Anterior cingulate cortex (tissue), 58 donors: Measurements from ENCODE around the gene FAM47E.
"Not testable (repeated sequence)": the region's sequence is repeated elsewhere in the genome, so short reads cannot be mapped to it uniquely, and the experiment has no call there.

Experiments
- DNase-seq, 58 donors: peaks; one replicate each; lab custom pipeline; 2025; lab: John Stamatoyannopoulos, UW

FAM47E gene

GRCh38 chr4:76260571-76260970 is 9.1 kb downstream of the FAM47E start:
- no peak for DNase-seq

- no peak for DNase-seq
Measured at GRCh38 chr4:76265631-76266218, 14.2 kb downstream of the FAM47E start.

- DNase-seq, result no peak
Measured at GRCh38 chr4:76266627-76267026, 15.1 kb downstream of the FAM47E start.

GRCh38 chr4:76267811-76268210 is 16.3 kb downstream of the FAM47E start:
- no peak for DNase-seq

- DNase-seq, result no peak
Measured at GRCh38 chr4:76270244-76271175, 19.0 kb downstream of the FAM47E start.

- no peak for DNase-seq
Measured at GRCh38 chr4:76271248-76271647, 19.7 kb downstream of the FAM47E start.

GRCh38 chr4:76272073-76272472 is 20.6 kb downstream of the FAM47E start:
- no peak for DNase-seq

DNA sequence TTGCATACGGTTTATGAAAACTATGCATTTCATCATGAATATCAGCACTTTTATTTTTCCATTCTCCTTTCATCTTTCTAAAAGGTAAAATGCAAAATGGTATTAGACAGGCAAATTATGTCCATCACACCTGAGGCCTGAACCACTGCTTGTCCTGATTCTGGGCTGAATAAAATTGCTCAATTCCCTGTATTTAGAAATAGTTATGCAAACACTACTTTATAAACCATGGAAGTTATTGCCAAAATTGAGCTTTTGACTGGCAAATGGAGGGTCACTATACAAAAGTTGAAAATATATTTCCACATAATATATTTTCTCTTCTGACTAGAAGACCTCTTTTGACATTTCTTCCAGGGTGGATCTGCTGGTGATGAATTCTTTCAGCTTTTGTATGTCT is 21.1 kb downstream of the FAM47E start:
- DNase-seq, result no peak

- no peak for DNase-seq
Measured at GRCh38 chr4:76272999-76273398, 21.5 kb downstream of the FAM47E start.

DNA sequence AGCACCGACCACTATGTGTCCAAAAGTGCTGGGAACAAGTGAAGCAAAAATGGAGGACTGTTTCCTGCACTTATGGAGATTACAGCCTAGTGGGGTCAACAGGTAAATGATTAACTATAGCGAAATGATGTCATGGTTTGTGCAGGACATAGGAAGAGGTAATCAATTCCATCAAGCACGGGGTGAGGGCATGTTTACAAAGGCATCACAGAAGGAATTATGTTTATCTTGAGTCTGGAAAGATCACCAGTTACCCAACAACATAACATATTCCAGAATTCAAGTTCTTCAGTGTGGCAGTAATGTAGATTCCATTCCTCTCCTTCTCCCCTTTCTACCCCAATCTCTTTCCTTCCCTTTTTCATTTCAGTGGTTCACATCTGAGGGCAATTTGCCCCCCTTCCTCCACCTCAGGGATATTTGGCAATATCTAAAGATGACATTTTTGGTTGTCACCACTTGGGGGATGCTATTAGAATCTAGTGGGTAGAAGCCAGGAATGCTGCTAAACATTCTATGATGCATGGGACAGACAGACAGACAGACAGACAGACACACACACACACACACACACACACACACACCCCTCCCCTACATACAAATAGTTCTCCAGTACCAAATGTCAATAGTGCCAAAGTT is 24.1 kb downstream of the FAM47E start:
- no peak for DNase-seq

- no peak for DNase-seq
Measured at GRCh38 chr4:76276813-76277212, 25.3 kb downstream of the FAM47E start.

- DNase-seq, result no peak
Measured at GRCh38 chr4:76277667-76278066, 26.1 kb downstream of the FAM47E start.

GRCh38 chr4:76278583-76278982 is 27.1 kb downstream of the FAM47E start:
- no peak for DNase-seq

- DNase-seq, result no peak
Measured at GRCh38 chr4:76279462-76279861, 27.9 kb downstream of the FAM47E start.

DNA sequence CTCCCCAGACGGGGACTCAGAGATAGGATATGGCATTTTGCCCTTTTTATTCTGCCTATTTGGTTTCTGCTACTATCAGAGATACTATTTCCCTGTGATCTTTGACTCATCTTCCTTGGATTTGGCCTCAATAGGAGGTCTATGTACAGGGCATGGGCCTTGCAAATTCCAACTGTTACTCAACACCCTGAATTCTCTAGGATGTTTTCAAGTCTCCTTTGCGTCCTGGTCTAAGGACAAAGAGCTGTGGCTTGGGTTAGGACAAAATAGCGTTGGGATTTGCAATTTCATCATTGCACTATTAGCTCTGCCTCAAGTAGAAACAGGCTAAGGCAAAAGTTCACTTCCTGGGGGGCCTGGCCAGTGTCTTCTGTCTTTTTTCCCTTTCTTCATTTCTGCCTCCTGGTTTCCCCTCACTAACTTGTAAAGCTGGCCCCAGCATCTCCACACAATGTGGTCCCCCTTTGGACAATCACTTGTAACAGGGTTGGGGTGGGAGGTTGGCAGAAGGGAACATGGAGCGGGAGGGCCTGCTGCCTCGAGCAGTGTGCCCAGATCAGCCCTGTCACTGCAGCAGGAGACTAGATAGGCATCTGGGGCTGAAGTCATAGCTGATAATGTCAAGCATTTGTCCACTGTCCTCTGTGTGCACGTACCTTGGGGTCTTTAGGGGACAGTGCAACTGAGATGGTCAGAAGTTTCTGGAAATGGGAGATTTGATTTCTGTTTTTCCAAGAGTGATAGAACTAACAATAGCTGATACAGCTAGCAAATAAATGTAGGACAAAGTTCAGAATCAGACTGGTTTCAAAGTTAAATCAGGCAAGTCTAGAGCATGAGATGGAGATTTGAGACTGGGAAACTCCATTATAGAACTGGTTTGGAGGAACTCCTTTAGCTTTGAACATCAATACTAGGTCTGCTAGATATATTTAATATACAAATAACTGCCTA is 29.2 kb downstream of the FAM47E start:
- no peak for DNase-seq

DNA sequence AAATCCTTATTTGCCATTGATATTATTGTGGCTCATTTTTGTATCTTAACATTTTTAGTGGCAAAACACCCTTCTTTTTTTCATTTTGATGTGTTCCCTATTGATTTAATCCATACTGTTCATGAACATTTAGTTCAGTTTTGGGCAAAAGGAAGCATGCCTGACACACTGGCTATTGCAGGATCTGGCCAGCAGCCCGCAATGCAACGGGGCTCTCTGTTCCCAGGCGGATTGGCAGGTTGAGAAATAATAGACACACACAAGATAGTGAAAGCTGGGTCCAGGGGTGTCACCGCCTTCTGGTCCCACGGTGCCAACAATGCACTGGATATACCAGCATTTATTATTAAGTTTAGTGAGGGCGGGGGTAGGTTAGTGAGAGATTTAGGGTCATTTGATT is 30.1 kb downstream of the FAM47E start:
- not testable (repeated sequence) for DNase-seq

DNA sequence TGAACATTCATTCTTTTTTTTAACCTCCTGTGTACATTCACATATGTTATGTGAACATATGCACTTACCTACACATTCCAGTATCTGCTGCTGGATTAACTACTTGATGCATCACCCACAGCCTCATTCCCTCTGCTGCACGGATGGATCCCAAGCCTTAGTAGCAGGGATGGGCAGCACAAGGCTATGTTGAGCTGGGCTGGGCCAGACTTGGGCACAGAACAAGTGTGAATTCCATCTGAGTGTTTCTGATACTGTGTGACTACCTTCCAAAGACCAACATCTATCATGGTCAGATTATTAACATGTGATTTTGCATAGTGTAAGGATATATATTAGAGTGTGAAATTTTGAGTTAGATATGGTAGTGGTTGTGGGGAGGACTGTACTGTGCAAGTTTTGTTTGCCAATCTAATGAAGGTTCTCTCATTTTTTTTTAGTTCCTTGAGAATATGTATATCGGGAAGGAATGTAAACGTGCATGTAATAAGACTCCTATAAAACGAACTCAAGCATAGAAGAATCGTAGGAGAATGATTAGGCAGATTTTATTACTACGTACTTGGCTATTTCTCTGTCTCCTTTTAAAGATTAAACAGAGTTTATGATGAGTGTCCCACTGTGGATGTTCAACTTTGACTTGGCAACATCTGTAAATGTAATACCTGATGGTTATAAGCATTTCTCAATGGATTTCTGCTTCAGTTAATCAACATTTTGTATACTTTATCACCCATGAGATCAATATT is 31.6 kb downstream of the FAM47E start:
- no peak for DNase-seq

- DNase-seq, result no peak
Measured at GRCh38 chr4:76283900-76284299, 32.4 kb downstream of the FAM47E start.

- DNase-seq, result not testable (repeated sequence)
Measured at GRCh38 chr4:76287811-76288210, 36.3 kb downstream of the FAM47E start.

- no peak for DNase-seq
Measured at GRCh38 chr4:76292730-76293129, 41.2 kb downstream of the FAM47E start.
